ENCODE results near the gene SPATC1L. TPM values are rescaled to one million over a fixed set of nuclear protein-coding genes. Genes with fewer than 3 reads are reported as not detected.

The SPATC1L gene
- total and polyA plus RNA-seq, 2 donors (not counting 3 experiments of a cell fraction or from before 2014, with no cell fraction given), result 11.5 to 15.3 TPM

GRCh38 chr21:46194374-46195334 lies 10.4 kb upstream of the SPATC1L start:
- Histone ChIP-seq H3K79me2 (ENCODE audit: control insufficient read depth, insufficient read depth, low read length) (no peaks in the 10 kb centered on the region), H2AFZ (ENCODE audit: low read depth, low read length) (no peak overlapping the region), H3K9me3 (replicated peaks; ENCODE audit: control insufficient read depth, insufficient read depth, low read length) (no peaks in the 10 kb centered on the region), H4K20me1 (replicated peaks; ENCODE audit: control insufficient read depth, extremely low read depth, insufficient read depth, low read length) (no peaks in the 10 kb centered on the region), H3K9ac (replicated peaks; ENCODE audit: extremely low read depth, insufficient read depth, low read length) (no peak overlapping the region), H3K27me3 (ENCODE audit: control insufficient read depth in 2 of 2, insufficient read depth in 2 of 2, low read length in 2 of 2) (no peaks in the 10 kb centered on the region), H3K4me1 (ENCODE audit: control insufficient read depth, extremely low read depth, insufficient read depth, low read length) (peaks cover 2% of the 10 kb centered on the region), H3K9me1 (replicated peaks; ENCODE audit: control insufficient read depth, extremely low read depth, insufficient read depth, low read length) (no peaks in the 10 kb centered on the region), H3K4me2 (ENCODE audit: insufficient read depth, low read length) (no peak overlapping the region), H3K4me3 (replicated peaks in 1 of 3; ENCODE audit: insufficient read depth in 1 of 3, low read depth in 1 of 3, low read length in 3 of 3) (no peak overlapping the region), H3K27ac (ENCODE audit: insufficient read depth, low read depth, low read length) (no peak overlapping the region), H3K36me3 (ENCODE audit: control insufficient read depth in 2 of 2, extremely low read depth in 1 of 2, insufficient read depth in 2 of 2, low read length in 2 of 2) (peaks cover 20 to 42% of the 10 kb centered on the region in 2 experiments)
- DNase-seq (ENCODE audit: low read depth, low spot score), result no peak
- dilution Hi-C loops (cut with MboI; ENCODE audit: extremely low pct_ligation_motif_present, low sequenced_read_pairs) (no loop called here), intact Hi-C loops (cut with micrococcal nuclease) (no loop called here)
- BruUV-seq (replicated peaks), result no TSS peak
- FAIRE-seq, result no peak
- ChIA-PET CTCF (interaction anchor here (1.1 kb wide), 1 partner anchor 32 kb away, joined by 4 read pairs; no protein-coding TSS in a partner anchor), POLR2A (no interaction called here)
- TF ChIP-seq EZH2 (IDR thresholded peaks at IDR 0.05; ENCODE audit: borderline replicate concordance, low read depth, low read length, severe bottlenecking), result no peak
- no peak for TF ChIP-seq MAX (IDR thresholded peaks at IDR 0.05; ENCODE audit: insufficient read depth, insufficient read length)
- no peak for TF ChIP-seq CTCF (IDR thresholded peaks at IDR 0.05; ENCODE audit: extremely low read depth in 1 of 2, insufficient read depth in 1 of 2, low read depth in 1 of 2, low read length in 2 of 2)
- TF ChIP-seq POLR2AphosphoS5 (IDR thresholded peaks at IDR 0.05; ENCODE audit: insufficient read depth, low read depth, low read length), result no peak
- no peak for TF ChIP-seq FOS (IDR thresholded peaks at IDR 0.05; ENCODE audit: borderline replicate concordance, insufficient read depth, low read length)
- no peak for TF ChIP-seq GATA2 (IDR thresholded peaks at IDR 0.05; ENCODE audit: insufficient read depth, insufficient read length, low read depth, low read length)
- no peak for TF ChIP-seq JUN (IDR thresholded peaks at IDR 0.05; ENCODE audit: borderline replicate concordance, insufficient read depth, insufficient read length, low read depth)
- TF ChIP-seq POLR2A (IDR thresholded peaks at IDR 0.05; ENCODE audit: low read depth, low read length), result no peak
- no peak for TF ChIP-seq MYC (IDR thresholded peaks at IDR 0.05; ENCODE audit: low read depth, low read length)
